Kidney (tissue), 14 donors: Measurements from ENCODE around the gene TPST2. TPM values are rescaled to one million over a fixed set of nuclear protein-coding genes. Genes with fewer than 3 reads are reported as not detected.

Experiments
- DNase-seq, 5 donors: peaks; one replicate each; pipeline ENCODE4 v3.0.0-alpha.2; 2013 to 2020
- FAIRE-seq: peaks from 2 replicates; lab custom pipeline; 2012; peaks lifted over from hg19 to GRCh38; lab: Jason Lieb, UNC
- H3K27ac ChIP-seq, 2 donors: one replicate each; pipeline ENCODE4 v1.7.0; 2013; ENCODE audit warnings: low read depth in 2 of 2, low read length in 2 of 2, inconsistent platforms in 1 of 2
- H3K27me3 ChIP-seq: one replicate; pipeline ENCODE4 v1.7.1; 2013; ENCODE audit warnings: low read length, inconsistent platforms; ENCODE audit not compliant: control insufficient read depth, insufficient read depth
- H3K36me3 ChIP-seq, 3 donors: one replicate each; pipeline versions ENCODE4 v1.7.0 to v1.7.1; 2013; ENCODE audit warnings: low read length in 3 of 3, control low read depth in 1 of 3, inconsistent platforms in 1 of 3; ENCODE audit not compliant: insufficient read depth in 3 of 3, control insufficient read depth in 2 of 3
- H3K4me1 ChIP-seq, 3 donors: one replicate each; pipeline versions ENCODE4 v1.7.0 to v1.7.1; 2013; ENCODE audit warnings: low read length in 3 of 3, inconsistent platforms in 1 of 3, low read depth in 1 of 3; ENCODE audit not compliant: control insufficient read depth in 2 of 3, insufficient read depth in 2 of 3
- H3K4me3 ChIP-seq, 3 donors: one replicate each; pipeline versions ENCODE4 v1.7.0 to v1.8.1; 2013; ENCODE audit warnings: low read length in 3 of 3, control low read depth in 1 of 3, inconsistent platforms in 1 of 3
- H3K9ac ChIP-seq, 3 donors: one replicate each; pipeline versions ENCODE4 v1.7.0 to v1.7.1; 2013; ENCODE audit warnings: low read length in 3 of 3, control low read depth in 1 of 3, inconsistent platforms in 1 of 3
- H3K9me3 ChIP-seq, 3 donors: one replicate each; pipeline versions ENCODE4 v1.7.0 to v1.7.1; 2013; ENCODE audit warnings: low read length in 3 of 3, control low read depth in 1 of 3, inconsistent platforms in 1 of 3; ENCODE audit not compliant: control insufficient read depth in 2 of 3, insufficient read depth in 1 of 3
- intact Hi-C: fragments of 100-400 bp; cut with DNase I; formaldehyde crosslinking; loops from one replicate; pipeline ENCODE4 v1.11.1; 2022
- microRNA-seq: library from miRNA; unstranded; fragments of <30 nt; microRNA quantifications from one replicate; pipeline ENCODE4 v1.2.0, GENCODE V29; 2020
- polyA plus RNA-seq: library from polyadenylated mRNA; stranded (reverse); fragments of 350-450 nt; fragmentation: Illumina TruSeq; extraction: RNeasy Lipid Tissue Mini Kit (QIAGEN cat#74804); gene quantifications from one replicate; pipeline ENCODE4 v1.2.3, GENCODE V29; 2014; ENCODE audit warnings: low read depth, low replicate concordance; ENCODE audit not compliant: insufficient read depth
- total RNA-seq: library from RNA; stranded (reverse); fragmentation: NEBNext Ultra II Directional; extraction: Animal tissue kit (Norgen Biotek cat#: 25700); gene quantifications from one replicate; pipeline ENCODE4 v1.2.1, GENCODE V29; 2021
- TF ChIP-seq, protein P1 (sequence below): IDR thresholded peaks from 3 replicates; pipeline ENCODE4 v1.5.1; 2012; ENCODE audit warnings: mild to moderate bottlenecking, moderate library complexity, borderline replicate concordance; ENCODE audit not compliant: insufficient read depth; ENCODE audit errors: extremely low read depth
- donor health status: control.
- donor health status: control.
- donor health status: control.
- donor health status: control.
- donor health status: control.
- donor health status: DM: yes; HTN: yes; CAD: no.
- donor health status: Normal renal cell carcinoma (clear cell type).

Gene TPST2
- total and polyA plus RNA-seq, 2 donors from 2014 or later, result 40.3 to 48.7 TPM

GRCh38 chr22:26476705-26477340 lies 113.1 kb downstream of the TPST2 start:
- Histone ChIP-seq H3K9me3 (no peaks in the 10 kb centered on the region), H3K27ac (no peak overlapping the region), H3K27me3 (no peaks in the 10 kb centered on the region), H3K4me1 (peaks cover 0 to 7% (median 5%) of the 10 kb centered on the region in 3 donors), H3K9ac (no peak overlapping the region), H3K4me3 (no peak overlapping the region), H3K36me3 (peaks cover 5 to 33% (median 22%) of the 10 kb centered on the region in 3 donors)
- FAIRE-seq, result no peak
- intact Hi-C loops, result no loop called here
- TF ChIP-seq, protein P1, sequence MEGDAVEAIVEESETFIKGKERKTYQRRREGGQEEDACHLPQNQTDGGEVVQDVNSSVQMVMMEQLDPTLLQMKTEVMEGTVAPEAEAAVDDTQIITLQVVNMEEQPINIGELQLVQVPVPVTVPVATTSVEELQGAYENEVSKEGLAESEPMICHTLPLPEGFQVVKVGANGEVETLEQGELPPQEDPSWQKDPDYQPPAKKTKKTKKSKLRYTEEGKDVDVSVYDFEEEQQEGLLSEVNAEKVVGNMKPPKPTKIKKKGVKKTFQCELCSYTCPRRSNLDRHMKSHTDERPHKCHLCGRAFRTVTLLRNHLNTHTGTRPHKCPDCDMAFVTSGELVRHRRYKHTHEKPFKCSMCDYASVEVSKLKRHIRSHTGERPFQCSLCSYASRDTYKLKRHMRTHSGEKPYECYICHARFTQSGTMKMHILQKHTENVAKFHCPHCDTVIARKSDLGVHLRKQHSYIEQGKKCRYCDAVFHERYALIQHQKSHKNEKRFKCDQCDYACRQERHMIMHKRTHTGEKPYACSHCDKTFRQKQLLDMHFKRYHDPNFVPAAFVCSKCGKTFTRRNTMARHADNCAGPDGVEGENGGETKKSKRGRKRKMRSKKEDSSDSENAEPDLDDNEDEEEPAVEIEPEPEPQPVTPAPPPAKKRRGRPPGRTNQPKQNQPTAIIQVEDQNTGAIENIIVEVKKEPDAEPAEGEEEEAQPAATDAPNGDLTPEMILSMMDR, result no peak
- DNase-seq, result no peak

DNA sequence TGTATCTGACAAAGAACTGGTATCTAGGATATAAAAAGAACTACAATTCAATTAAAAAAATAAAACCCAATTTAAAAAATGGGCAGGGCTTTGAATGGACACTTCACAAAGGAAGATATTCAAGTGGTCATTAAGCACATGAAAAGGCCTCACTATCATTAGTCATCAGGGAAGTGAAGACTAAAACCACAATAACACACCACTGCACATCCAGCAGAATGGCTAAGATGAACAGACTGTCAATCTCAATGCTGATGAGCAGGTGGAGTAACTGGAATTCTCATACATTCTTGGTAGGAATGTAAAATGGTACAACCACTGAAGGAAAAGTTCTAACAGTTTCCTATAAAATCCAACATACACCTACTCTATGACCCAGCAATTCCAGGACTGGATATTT lies 115.2 kb downstream of the TPST2 start:
- Histone ChIP-seq H3K9me3 (no peaks in the 10 kb centered on the region), H3K27ac (no peak overlapping the region), H3K4me1 (peaks cover 0 to 6% (median 0%) of the 10 kb centered on the region in 3 donors), H3K4me3 (no peak overlapping the region), H3K36me3 (peaks cover 9 to 54% (median 38%) of the 10 kb centered on the region in 3 donors), H3K9ac (no peak overlapping the region), H3K27me3 (no peaks in the 10 kb centered on the region)
- intact Hi-C loops, result no loop called here
- FAIRE-seq (no peak), DNase-seq (no peak)
- TF ChIP-seq, protein P1, result no peak

Small RNAs within 50 kb of the gene (microRNA-seq; reads per million reads assigned to microRNA genes)
- gene MIR548J, result 1.7 reads per million

Other genes starting within 250 kb of the TPST2 start
- 4.5 TPM for gene ASPHD2, start 160.9 kb downstream of the TPST2 start, total RNA-seq
- 3.3 TPM for gene ASPHD2, start 160.9 kb downstream of the TPST2 start, polyA plus RNA-seq
- gene HPS4, start 106.3 kb downstream of the TPST2 start, total RNA-seq, result 35.5 TPM
- gene HPS4, start 106.3 kb downstream of the TPST2 start, polyA plus RNA-seq, result 11.9 TPM
- gene SRRD, start 106.3 kb downstream of the TPST2 start, total RNA-seq, result 22.8 TPM
- 20.3 TPM for gene SRRD, start 106.3 kb downstream of the TPST2 start, polyA plus RNA-seq
- 34.2 TPM for gene TFIP11, start 77.7 kb downstream of the TPST2 start, total RNA-seq
- 26.7 TPM for gene TFIP11, start 77.7 kb downstream of the TPST2 start, polyA plus RNA-seq
- 1.7 TPM for gene CRYBB1, start 27.9 kb upstream of the TPST2 start, total RNA-seq
- 0.54 TPM for gene CRYBB1, start 27.9 kb upstream of the TPST2 start, polyA plus RNA-seq
- gene CRYBA4, start 31.8 kb upstream of the TPST2 start, total RNA-seq, result 0.41 TPM
- not detected for gene CRYBA4, start 31.8 kb upstream of the TPST2 start, polyA plus RNA-seq
- gene MIAT, start 67.5 kb upstream of the TPST2 start, total RNA-seq, result 6.8 TPM
- gene MIAT, start 67.5 kb upstream of the TPST2 start, polyA plus RNA-seq, result 0.04 TPM